A549 (cell line): ENCODE results near the gene DNAJB13.

Experiments
- CTCF ChIP-seq: fragments of >200 bp; sonication (Bioruptor Twin); formaldehyde crosslinking; IDR thresholded peaks from 3 replicates; pipeline ENCODE4 v1.5.1; 2016
- EP300 ChIP-seq, 2 experiments: fragments of >200 bp; sonication (Bioruptor Twin); formaldehyde crosslinking; IDR thresholded peaks; 2 replicates in 1 of 2; 3 replicates in 1 of 2; pipeline ENCODE4 v1.6.1; 2016 to 2017
- MAX ChIP-seq: IDR thresholded peaks from 2 replicates; pipeline ENCODE4 v1.6.1; 2012
- RAD21 ChIP-seq, 2 experiments: fragments of >200 bp in 1 of 2; sonication (Bioruptor Twin) in 1 of 2; formaldehyde crosslinking in 1 of 2; IDR thresholded peaks in 1 of 2; conservative IDR thresholded peaks in 1 of 2; 2 replicates in 1 of 2; 3 replicates in 1 of 2; pipeline ENCODE4 v1.6.1; 2012 to 2018; ENCODE audit warnings: inconsistent platforms in 1 of 2
- TF ChIP-seq, protein P1 (sequence below): fragments of >200 bp; sonication (Bioruptor Twin); formaldehyde crosslinking; IDR thresholded peaks from 3 replicates; pipeline ENCODE4 v1.6.1; 2016

DNA sequence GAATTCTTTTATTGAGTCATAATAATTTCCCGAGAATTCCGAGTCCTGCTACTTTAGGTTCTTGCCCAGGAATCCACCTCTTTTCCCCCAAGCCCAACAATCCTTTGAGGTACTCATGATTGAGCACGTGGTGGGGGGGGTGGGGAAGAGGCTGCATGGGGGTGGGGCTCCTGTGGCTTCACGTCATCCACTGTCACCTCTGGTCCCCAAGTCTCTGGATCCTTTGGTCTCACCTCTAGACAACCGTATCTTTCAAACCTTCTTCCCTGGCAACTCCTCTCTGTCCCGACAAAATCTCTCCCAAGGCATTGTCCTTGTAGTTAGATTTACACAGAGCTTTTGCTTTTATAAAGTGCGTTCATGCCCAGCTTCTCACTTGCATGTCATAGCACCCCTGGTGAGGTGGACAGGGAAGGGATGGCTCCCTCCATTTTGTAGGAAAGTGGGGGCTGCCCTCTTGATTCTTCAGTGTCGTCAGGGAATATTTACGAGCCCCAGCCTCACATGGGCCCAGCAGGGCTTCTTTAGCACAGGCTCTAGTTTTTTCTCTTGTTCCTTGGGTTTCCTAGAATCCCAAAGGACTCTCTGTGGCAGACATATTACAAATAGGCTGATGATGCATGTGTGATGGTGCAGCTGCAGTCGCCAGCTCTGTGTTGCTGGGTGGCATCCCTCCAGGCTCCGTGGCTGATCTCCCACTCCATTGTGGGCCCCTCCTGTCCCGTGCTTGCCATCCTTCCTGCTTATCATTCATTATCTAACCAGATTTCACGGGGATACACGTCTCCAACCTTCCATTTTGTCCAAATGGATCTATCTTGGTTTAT, 49.7 kb downstream of the DNAJB13 start:
- TF ChIP-seq CTCF, result no peak
- TF ChIP-seq RAD21 (conservative IDR thresholded peaks at IDR 0.05 in 1 of 2, IDR thresholded peaks at IDR 0.05 in 1 of 2), result no peak
- TF ChIP-seq MAX, result no peak
- TF ChIP-seq, protein P1, sequence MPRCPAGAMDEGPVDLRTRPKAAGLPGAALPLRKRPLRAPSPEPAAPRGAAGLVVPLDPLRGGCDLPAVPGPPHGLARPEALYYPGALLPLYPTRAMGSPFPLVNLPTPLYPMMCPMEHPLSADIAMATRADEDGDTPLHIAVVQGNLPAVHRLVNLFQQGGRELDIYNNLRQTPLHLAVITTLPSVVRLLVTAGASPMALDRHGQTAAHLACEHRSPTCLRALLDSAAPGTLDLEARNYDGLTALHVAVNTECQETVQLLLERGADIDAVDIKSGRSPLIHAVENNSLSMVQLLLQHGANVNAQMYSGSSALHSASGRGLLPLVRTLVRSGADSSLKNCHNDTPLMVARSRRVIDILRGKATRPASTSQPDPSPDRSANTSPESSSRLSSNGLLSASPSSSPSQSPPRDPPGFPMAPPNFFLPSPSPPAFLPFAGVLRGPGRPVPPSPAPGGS, result no peak
- no peak for TF ChIP-seq EP300 (IDR thresholded peaks at IDR 0.05)
